Panc1 (cell line): ENCODE measurements around the gene BRINP3.

ENCODE experiments used
- POLR2AphosphoS5 ChIP-seq: IDR thresholded peaks from 2 replicates; pipeline ENCODE4 v1.6.1; 2012; ENCODE audit warnings: mild to moderate bottlenecking, low read depth, low read length, moderate library complexity
- TCF7L2 ChIP-seq: IDR thresholded peaks from 2 replicates; pipeline ENCODE4 v1.6.1; 2011; ENCODE audit warnings: mild to moderate bottlenecking, low read depth, low read length, inconsistent platforms
- TF ChIP-seq, protein P1 (sequence below): fragments of 450-650 bp; IDR thresholded peaks from 2 replicates; pipeline ENCODE4 v1.5.1; 2017; ENCODE audit warnings: mild to moderate bottlenecking

DNA sequence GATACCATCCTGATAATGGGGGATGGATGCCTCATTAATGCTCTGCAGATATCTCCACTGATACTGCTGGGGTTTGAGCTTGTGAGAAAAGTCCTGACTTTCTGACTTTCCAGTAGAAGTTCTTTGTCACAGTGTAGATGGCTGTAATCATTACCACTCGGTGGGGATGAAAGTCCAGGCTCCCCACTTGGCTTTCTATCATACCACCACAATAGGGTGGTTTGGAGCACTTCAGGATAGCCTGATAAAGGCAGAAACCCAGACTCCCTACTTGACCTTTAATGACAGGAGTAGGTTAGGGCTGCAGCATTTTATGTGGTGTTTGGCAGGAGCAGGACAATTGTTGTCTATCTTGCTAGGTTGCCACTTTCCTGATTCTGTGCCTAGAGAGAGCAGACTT, 294.1 kb downstream of the BRINP3 start:
- TF ChIP-seq, protein P1, sequence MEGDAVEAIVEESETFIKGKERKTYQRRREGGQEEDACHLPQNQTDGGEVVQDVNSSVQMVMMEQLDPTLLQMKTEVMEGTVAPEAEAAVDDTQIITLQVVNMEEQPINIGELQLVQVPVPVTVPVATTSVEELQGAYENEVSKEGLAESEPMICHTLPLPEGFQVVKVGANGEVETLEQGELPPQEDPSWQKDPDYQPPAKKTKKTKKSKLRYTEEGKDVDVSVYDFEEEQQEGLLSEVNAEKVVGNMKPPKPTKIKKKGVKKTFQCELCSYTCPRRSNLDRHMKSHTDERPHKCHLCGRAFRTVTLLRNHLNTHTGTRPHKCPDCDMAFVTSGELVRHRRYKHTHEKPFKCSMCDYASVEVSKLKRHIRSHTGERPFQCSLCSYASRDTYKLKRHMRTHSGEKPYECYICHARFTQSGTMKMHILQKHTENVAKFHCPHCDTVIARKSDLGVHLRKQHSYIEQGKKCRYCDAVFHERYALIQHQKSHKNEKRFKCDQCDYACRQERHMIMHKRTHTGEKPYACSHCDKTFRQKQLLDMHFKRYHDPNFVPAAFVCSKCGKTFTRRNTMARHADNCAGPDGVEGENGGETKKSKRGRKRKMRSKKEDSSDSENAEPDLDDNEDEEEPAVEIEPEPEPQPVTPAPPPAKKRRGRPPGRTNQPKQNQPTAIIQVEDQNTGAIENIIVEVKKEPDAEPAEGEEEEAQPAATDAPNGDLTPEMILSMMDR = no peak
- TF ChIP-seq POLR2AphosphoS5 (no peak), TCF7L2 (no peak)
